ENCODE results near the gene NR2C1.

GRCh38 chr12:94998326-94998725, 75.1 kb downstream of the NR2C1 start:
- TF ChIP-seq, protein P1, sequence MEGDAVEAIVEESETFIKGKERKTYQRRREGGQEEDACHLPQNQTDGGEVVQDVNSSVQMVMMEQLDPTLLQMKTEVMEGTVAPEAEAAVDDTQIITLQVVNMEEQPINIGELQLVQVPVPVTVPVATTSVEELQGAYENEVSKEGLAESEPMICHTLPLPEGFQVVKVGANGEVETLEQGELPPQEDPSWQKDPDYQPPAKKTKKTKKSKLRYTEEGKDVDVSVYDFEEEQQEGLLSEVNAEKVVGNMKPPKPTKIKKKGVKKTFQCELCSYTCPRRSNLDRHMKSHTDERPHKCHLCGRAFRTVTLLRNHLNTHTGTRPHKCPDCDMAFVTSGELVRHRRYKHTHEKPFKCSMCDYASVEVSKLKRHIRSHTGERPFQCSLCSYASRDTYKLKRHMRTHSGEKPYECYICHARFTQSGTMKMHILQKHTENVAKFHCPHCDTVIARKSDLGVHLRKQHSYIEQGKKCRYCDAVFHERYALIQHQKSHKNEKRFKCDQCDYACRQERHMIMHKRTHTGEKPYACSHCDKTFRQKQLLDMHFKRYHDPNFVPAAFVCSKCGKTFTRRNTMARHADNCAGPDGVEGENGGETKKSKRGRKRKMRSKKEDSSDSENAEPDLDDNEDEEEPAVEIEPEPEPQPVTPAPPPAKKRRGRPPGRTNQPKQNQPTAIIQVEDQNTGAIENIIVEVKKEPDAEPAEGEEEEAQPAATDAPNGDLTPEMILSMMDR (IDR thresholded peaks at IDR 0.05; ENCODE audit: insufficient read depth, low read depth, low read length) = no peak
- TF ChIP-seq EZH2 (IDR thresholded peaks at IDR 0.05; ENCODE audit: insufficient read depth, low read length) = no peak

Measured in astrocyte (in vitro differentiated cells and primary cell).